GM08714 (cell line): ENCODE data around the gene RRP1B.

Source experiments
- H3K4me3 ChIP-seq: fragments of 200-500 bp; sonication (Bioruptor generic); 2 replicates; pipeline ENCODE4 v1.5.1; 2014; ENCODE audit warnings: mild to moderate bottlenecking, low read length, inconsistent platforms
- ZNF274 ChIP-seq: IDR thresholded peaks from 2 replicates; pipeline ENCODE4 v1.6.1; 2012; ENCODE audit warnings: mild to moderate bottlenecking, low read depth, low read length

RRP1B gene

DNA sequence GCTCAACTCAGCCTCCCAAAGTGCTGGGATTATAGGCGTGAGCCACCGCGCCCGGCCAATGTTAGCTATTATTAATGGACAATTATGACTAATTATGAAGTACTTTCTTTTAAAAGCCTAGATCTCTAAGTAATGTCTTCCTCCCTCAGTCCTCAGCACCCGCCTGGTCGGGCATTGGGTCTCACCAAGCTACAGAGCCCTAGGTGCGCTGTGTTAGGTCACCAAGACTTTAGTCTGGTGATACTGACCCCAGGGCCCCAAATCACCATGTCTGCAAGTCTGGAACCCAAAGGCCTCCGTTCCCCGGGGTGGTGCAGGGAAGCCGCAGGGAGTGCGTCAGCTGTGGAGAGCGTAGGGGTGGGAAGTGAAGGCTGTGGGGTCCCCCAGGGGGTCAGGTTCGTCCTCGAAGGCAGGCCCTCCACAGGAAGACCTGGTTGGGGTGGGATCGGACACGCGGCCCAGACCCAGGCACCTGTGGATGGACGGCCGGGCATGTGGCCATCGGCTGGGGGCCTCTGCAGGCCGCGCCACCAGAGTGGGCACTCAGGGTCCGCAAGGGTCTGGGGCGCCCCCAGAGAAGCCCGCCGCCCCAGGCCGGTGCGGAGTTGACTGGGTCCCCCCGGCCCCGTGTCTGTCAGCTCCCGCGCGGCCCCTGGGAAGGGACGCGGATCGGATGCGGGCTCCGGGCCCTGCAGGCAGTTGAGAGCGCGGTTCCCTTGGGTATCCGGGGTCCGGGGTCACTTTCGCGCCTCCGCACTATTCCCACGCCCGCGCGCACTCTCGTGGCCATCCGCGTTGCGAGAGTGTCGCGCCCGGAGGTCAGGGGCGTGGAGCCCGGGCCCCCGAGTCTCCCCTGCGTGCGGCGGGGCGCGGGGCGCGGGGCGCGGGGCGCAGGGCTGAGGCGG is 58.9 kb downstream of the RRP1B start:
- H3K4me3 ChIP-seq, result peak overlapping the region; percentile 53; the same call in 1 of the 2 replicates
- TF ChIP-seq ZNF274, result no peak

DNA sequence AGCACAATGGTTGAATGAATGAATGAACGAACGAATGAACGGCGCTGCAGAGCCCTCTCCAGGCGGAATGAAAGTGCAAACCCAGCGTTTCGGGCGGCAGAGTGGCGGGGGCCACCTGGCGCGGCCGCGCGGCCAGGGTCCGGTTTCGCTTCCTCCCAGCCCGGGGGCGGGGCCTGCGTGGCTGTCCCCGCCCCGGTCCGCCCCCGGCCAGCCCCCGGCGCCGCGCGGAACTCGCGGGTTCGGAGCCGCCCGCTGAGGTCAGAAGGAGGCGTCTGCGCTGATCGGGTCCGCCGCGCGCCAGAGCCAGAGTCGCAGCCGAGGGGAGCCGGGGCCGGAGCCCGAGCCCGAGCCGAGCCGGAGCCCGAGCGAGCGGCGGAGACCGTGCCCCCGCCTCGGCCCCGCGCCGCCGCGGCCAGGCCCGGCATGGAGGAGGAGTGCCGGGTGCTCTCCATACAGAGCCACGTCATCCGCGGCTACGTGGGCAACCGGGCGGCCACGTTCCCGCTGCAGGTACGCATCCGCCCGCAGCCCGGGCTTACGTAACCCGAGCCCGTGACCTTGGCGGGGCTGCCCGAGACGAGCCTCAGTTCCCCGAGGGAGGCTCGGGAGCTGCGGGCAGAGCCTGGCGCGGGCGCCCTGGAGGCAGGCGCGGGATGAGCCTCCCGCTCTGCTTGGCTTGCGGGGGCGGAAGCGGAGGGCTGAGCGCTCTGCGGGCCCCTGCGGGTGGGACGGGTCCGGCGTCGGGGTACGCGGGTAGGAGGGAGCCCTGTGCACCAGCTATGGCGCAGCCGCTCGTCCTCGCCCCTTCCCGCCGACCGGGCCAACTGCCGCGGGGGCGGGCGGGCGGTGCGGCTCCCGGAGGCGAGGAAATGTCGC is 59.8 kb downstream of the RRP1B start, which contains the start of gene PDXK:
PDXK (plus strand) TSS at position 258 of the 876 bp plus-strand sequence; CDS start at position 424, 166 bp downstream.
- TF ChIP-seq ZNF274, result no peak
- peak within 1 kb of the TSS; percentile 92 for H3K4me3 ChIP-seq

DNA sequence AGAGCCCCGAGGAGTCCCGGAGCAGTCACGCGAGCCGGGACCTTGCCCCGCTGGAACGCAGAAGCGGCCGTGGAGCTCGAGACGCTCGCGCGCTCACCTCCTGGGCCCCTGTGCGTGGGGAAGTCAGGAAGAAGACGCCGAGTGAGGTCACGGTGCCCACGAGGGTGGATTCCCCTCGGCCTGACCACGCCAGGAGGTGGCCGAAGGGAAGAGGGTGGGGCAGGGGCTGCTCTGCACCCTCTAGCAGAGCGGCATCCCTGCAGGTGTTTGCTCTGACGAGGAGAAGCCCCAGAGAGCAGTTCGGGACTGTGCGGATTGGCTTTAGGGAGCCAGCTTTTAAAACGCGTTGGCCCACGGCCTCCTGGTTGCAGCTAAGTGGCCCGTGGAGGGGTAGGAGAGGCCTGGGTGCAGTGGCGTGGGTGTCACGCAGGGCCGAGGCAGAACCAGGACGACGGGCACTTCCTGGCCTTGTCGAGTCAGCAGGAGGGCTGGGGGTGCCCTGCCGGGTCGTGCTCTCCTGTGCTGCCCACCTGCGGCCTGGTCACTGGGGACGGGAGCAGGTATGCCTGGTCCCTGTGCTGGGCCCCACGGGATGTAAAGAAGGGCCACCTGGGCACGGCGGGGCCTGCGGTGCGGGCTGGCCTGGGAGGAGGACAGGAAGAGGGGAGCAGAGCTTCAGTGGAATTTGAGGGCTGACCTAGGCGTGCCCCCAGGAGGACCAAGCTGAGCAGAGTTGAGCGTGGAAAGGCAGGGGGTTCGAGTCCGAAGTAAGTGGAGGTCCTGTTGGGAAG is 60.6 kb downstream of the RRP1B start:
- no peak for TF ChIP-seq ZNF274
- peak overlapping the region; percentile 92 for H3K4me3 ChIP-seq

DNA sequence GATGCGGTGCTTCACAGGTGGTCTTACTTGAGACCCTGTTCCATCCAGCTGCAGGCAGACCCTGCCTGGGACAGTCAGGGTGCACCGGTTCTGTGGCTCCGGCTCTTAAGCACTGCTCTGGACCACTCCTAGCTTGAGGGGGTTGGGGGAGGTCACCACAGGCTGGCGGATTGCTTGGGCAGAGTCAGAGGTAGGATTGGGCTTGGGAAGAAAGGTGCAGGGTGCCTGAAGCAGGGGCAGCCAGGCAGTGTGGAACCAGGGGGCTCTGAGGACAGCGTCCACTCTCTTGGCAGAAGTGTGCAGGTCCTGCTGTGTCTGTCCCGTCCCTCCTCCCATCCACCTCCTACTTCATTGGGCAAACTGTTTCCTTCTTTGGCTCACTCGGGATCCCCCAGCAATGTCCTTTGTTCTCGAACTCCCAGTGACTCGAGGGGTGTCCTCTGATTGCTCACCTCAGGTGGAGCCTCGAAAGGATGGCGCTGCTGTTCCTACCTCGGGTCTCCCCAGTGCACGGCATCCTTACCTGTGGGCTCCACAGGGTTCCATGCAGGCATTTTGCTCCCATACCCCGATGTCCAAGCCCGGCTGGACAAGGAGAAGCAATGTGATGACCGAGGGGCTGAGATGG is 61.3 kb downstream of the RRP1B start:
- no peak for TF ChIP-seq ZNF274
- H3K4me3 ChIP-seq, result peak overlapping the region; percentile 92; the same call in 1 of the 2 replicates

DNA sequence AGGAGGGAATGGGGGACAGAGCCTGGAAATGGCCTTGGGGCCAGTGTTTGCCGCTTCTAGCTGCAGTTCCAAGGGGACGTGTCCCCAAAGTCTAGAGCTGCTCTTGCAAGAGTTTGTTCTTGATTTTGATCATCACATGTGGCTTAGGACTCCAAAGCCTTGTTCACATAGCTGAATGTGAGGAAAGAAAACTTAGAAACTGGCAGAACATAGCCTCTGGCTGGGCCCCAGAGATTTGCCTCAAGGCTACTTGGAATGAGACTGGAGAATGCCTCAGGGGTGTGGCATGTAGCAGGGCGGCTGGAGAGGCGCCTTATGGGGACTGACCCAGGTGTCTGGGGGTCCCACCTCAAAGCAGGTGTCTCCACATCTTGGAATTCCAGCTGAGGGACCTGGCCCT is 61.8 kb downstream of the RRP1B start:
- H3K4me3 ChIP-seq, result no peak overlapping the region
- TF ChIP-seq ZNF274, result no peak

DNA sequence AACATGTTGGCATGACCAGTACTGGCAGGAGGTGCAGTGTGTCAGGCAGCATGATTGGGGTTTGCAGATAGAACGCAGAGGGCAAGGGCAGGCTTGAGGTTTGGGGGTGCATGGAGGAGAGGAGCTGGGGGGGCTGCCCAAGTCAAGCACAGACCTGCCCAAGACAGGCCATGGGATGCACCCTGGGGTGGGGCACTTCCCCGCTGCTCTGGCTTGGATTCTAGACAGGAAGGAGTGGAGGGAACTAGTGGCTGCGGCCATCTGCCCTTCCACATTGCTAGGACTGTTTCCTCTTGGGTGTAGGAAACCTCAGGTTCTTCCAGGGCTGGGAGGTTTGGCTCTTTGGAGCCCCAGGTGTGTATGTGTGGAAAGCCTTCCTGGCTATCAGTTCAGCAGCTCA is 62.6 kb downstream of the RRP1B start:
- TF ChIP-seq ZNF274, result no peak
- no peak overlapping the region for H3K4me3 ChIP-seq

DNA sequence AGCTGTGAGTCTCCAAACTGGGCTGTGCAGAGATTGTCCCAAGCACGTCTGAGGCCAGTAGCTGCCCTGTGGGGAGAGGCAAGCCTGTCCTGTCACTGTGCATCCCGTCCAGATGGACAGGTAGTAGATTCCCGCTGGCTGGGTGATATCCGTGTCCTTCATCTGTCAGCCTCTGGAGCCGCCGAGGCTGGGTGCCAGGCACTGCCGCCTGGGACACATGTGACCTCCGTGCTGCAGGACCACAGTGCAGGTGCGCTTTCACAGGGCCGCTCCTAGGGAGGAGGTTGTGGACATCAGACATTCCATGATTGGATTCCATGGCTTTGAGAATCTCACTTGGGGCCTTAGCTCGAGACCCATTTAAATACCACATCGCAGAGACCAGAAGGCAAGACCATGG is 64.3 kb downstream of the RRP1B start:
- no peak for TF ChIP-seq ZNF274
- H3K4me3 ChIP-seq, result no peak overlapping the region

DNA sequence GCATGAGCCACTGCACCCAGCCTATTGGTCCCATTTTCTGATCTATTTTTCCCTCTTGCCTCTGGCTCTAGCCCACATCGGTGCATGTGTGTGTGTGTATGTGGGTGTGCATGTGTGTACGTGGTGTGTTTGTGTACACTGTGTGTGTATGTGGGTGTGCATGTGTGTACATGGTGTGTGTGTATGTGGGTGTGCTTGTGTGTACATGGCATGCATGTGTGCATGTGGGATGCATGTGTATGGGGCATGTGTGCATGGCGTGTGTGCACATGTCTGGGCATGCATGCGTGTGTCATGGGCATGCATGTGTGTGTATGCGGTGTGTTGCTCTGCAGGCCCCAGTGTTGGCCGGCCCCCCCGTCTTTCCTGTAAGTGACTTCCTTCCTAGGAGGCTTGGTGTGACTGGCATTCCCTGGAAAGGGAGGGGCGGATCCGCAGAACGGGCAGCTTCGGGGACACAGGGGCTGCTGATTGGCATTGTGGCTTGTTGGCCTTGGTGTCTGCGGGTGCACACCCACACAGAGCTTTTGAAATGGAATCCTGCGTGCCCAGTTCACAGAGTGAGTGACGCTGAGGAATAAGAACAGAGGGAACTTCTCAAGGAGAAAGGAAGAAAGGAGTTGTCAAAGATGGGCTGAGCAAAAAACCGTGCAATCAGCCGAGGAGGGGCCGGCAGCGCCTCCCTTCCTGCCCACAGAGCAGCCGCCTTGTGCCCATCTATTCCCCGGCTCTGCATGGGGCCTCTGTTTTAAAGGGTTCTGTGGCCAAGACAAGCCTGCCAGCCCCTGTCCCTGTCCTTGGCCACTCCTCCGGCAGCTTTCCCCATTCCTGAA is 67.5 kb downstream of the RRP1B start:
- H3K4me3 ChIP-seq, result no peak overlapping the region
- no peak for TF ChIP-seq ZNF274

DNA sequence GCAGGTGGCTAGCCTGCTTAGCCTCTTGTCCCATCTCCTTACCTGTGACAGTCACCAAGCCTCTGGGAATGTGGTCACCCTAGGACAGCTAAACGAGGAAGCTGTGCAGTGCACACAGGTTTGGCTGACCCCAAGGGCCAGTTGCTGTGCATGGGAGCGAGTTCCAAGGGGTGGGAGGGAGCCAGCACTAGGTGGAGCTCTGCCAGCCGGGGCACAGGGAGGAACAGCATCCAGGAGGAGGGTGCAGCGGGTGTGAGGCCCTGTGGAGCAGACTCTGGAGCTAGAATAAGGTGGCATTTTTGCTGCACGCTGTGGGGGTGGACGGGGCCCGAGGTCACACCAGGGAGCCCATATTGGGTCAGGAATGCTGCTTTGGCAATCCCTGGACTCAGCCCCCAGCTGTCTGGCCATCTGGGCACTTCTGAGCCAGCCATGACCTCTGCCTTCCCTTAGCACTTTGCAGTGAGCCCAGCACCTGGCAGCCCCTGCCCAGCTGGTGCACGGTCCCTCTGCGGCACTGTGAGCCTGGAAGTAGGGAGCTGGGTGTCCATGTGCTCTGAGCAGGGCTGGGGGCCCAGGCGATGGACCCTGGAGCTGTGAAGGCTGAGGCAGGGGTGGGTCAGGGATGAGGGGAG is 68.3 kb downstream of the RRP1B start:
- TF ChIP-seq ZNF274, result no peak
- peak overlapping the region; percentile 63; the same call in 1 of the 2 replicates for H3K4me3 ChIP-seq

DNA sequence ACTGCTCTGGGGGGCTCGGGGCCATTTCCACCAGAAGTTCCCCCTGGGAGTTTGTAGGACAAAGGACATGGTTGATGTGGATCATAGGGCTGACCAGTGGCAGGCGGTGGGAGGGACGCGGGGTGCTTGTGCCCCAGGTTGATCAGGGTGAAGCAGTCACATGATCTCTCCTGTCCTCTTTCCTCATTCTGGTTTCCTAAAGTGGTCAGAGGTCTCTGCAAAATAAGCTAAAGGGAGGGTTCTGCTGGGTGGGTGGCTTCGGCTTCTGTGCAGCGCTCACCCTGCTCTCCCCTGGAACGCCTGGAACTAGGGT is 68.8 kb downstream of the RRP1B start:
- H3K4me3 ChIP-seq, result peak overlapping the region; percentile 63; the same call in 1 of the 2 replicates
- TF ChIP-seq ZNF274, result no peak

DNA sequence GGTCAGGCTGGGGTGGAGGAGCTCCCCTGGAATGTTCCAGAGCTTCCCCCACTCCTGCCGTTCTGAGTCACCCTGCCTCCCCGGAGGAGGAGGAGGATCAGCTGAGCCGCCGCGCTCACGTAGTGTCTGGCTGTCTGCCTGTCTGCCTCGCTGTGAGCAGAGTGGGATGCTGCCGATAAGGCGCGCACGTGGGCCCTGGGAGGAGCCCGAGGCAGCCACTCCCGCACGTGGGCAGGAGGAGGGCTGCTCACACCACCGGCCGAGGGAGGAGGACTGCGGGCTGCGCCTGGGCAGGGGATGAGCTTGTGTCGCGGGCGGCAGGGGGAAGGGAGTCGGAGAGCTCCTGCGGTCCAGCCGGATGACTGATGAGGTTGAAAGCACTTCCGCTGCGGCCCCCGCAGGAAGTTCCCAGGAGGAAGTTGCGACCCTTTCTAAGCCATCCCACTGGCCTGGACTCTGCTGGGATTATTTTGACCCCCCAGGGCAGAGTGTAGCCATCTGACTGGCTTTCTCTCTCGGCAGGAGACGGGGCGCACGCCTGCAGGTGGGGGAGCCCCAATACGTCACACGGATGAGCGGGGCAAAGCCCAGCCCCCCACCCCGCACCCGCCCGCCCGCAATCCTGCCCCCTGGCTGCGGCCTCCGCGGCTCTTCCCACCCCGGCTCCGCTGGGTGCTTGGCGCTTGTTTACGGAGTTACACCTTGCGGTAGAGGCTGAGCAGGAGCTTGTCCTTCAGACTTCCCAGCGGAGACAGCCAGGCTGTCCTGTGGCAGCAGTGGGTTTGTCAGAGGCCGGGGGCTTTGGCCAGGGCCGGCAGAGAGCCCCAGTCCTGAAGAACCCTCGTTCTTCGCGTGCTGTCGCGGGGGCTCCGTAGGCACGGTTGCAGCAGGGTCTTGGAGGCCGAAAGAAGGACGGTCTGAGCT is 69.4 kb downstream of the RRP1B start:
- H3K4me3 ChIP-seq, result peak overlapping the region; percentile 63
- TF ChIP-seq ZNF274, result no peak
